ENCODE measurements around the gene SETBP1. TPM values are rescaled to one million over a fixed set of nuclear protein-coding genes. Genes with fewer than 3 reads are reported as not detected.

Gene SETBP1
- polyA plus RNA-seq, 2 donors: 1.5 to 1.6 TPM

DNA sequence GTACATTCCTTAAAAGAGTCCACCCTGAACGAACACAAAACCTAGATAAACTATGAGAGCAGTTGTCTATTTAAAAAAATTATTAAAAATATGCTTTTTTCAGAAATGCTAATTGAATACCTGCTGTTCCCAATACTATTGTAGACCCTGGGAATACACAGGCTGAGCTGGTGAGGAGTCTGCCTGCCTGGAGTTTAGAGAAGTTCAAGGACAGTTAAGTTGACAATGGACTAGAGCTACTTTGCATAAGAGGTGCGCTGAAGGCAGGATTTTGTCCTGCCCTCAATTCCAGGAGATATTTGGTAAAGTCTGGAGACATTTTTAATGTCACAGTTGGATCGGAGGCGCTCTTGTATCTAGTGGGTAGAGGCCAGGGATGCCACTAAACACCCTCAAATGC is 110.2 kb downstream of the SETBP1 start:
- Histone ChIP-seq H3K4me1 (ENCODE audit: control insufficient read depth in 2 of 2, insufficient read depth in 2 of 2, low read length in 1 of 2) (no peaks in the 10 kb centered on the region), H3K36me3 (ENCODE audit: control insufficient read depth in 2 of 2, insufficient read depth in 2 of 2, low read length in 1 of 2) (no peaks in the 10 kb centered on the region), H3K4me3 (ENCODE audit: low read depth in 1 of 2, low read length in 2 of 2) (no peak overlapping the region), H3K27ac (ENCODE audit: low read depth in 2 of 2, low read length in 1 of 2) (peak overlapping the region in 1 of 2 donors; percentile 49), H3K27me3 (ENCODE audit: control insufficient read depth in 1 of 2, insufficient read depth in 2 of 2, low read length in 2 of 2) (no peaks in the 10 kb centered on the region), H3K9me3 (ENCODE audit: control insufficient read depth in 2 of 2, insufficient read depth in 1 of 2, low read depth in 1 of 2, low read length in 1 of 2) (no peaks in the 10 kb centered on the region)
- WGBS, 2 donors: 87 to 93% methylated on average over 4 of the region's 4 CpGs

DNA sequence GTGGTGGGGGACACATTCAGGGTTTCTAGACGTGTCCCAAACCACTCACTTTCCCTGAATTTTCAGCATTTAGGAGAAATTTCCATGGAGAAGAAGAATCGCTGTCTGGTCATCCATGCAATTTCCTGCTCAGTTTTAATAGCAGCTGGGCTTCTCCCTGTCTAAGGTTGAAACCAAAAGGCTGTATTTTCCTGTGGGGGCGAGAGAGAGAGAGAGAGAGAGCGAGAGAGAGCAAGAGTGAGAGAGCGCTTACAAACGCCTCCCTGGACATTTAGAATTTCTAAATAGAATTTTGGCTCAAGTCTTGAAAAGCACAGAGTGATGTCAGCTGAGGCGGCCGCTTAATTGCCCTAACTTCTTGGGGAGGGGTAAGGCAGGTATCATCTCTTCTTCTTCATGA is 110.8 kb downstream of the SETBP1 start:
- Histone ChIP-seq H3K9me3 (ENCODE audit: control insufficient read depth in 2 of 2, insufficient read depth in 1 of 2, low read depth in 1 of 2, low read length in 1 of 2) (no peaks in the 10 kb centered on the region), H3K36me3 (ENCODE audit: control insufficient read depth in 2 of 2, insufficient read depth in 2 of 2, low read length in 1 of 2) (no peaks in the 10 kb centered on the region), H3K4me1 (ENCODE audit: control insufficient read depth in 2 of 2, insufficient read depth in 2 of 2, low read length in 1 of 2) (no peaks in the 10 kb centered on the region), H3K4me3 (ENCODE audit: low read depth in 1 of 2, low read length in 2 of 2) (no peak overlapping the region), H3K27me3 (ENCODE audit: control insufficient read depth in 1 of 2, insufficient read depth in 2 of 2, low read length in 2 of 2) (no peaks in the 10 kb centered on the region), H3K27ac (ENCODE audit: low read depth in 2 of 2, low read length in 1 of 2) (peak overlapping the region; percentile 24 to 56)
- 69 to 78% methylated on average over 8 of the region's 8 CpGs for WGBS, 2 donors

DNA sequence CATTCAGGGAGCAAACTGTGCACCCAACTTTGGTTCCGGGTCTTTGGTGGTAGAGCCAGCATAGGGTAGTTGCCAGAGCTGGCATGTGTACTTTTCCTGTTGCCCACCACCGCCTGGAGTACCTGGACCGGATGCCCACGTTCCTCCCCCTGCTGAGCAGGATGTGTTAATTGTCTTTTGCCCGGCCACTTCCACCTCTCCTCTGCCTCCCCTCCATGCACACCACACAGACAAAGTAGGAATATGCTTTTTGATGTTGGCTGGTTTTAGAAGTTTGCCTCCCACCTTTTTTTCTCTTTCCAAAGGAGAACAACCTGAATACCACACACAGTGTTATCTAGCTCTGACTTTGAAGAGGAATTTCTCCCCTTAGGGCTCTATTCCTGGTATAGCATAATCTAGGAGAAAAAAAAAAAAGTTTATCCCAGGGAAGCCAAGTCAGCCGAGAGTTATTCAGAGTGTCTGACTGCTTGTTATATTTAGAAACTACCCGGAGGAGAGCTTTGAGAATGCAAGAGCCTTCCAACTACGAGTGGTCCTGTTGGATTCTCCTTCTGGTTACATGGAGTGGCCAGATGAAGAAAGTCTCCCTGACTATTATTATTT is 111.9 kb downstream of the SETBP1 start:
- no peak overlapping the region for H3K4me3 ChIP-seq (ENCODE audit: low read depth in 1 of 2, low read length in 2 of 2)
- H3K36me3 ChIP-seq (ENCODE audit: control insufficient read depth in 2 of 2, insufficient read depth in 2 of 2, low read length in 1 of 2): no peaks in the 10 kb centered on the region
- peak overlapping the region; percentile 59 to 66 for H3K27ac ChIP-seq (ENCODE audit: low read depth in 2 of 2, low read length in 1 of 2)
- H3K9me3 ChIP-seq (ENCODE audit: control insufficient read depth in 2 of 2, insufficient read depth in 1 of 2, low read depth in 1 of 2, low read length in 1 of 2): no peaks in the 10 kb centered on the region
- H3K27me3 ChIP-seq (ENCODE audit: control insufficient read depth in 1 of 2, insufficient read depth in 2 of 2, low read length in 2 of 2): no peaks in the 10 kb centered on the region
- WGBS, 2 donors: 50 to 55% methylated on average over 8 of the region's 8 CpGs
- no peaks in the 10 kb centered on the region for H3K4me1 ChIP-seq (ENCODE audit: control insufficient read depth in 2 of 2, insufficient read depth in 2 of 2, low read length in 1 of 2)

DNA sequence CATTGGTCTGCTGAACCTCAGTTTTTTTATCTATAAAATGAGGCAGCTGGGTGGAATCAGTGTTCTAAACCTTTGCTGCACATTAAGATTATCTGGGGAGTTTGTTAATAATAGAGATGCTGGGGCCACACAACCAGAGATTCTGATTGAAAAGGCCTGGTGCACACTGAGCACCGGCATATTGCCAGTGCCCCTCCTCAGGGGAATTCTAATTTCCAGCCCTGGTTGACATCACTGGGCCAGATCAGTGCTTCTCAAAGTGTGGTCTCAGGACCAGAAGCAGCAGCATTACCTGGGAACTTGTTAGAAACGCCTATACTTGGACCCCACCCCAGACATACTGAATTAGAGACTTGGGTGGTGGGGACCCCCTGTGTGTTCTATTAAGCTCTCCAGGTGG is 112.5 kb downstream of the SETBP1 start:
- no peak overlapping the region for H3K4me3 ChIP-seq (ENCODE audit: low read depth in 1 of 2, low read length in 2 of 2)
- H3K4me1 ChIP-seq (ENCODE audit: control insufficient read depth in 2 of 2, insufficient read depth in 2 of 2, low read length in 1 of 2): no peaks in the 10 kb centered on the region
- 74 to 82% methylated on average over 2 of the region's 2 CpGs for WGBS, 2 donors
- no peak overlapping the region for H3K27ac ChIP-seq (ENCODE audit: low read depth in 2 of 2, low read length in 1 of 2)
- no peaks in the 10 kb centered on the region for H3K9me3 ChIP-seq (ENCODE audit: control insufficient read depth in 2 of 2, insufficient read depth in 1 of 2, low read depth in 1 of 2, low read length in 1 of 2)
- no peaks in the 10 kb centered on the region for H3K36me3 ChIP-seq (ENCODE audit: control insufficient read depth in 2 of 2, insufficient read depth in 2 of 2, low read length in 1 of 2)
- no peaks in the 10 kb centered on the region for H3K27me3 ChIP-seq (ENCODE audit: control insufficient read depth in 1 of 2, insufficient read depth in 2 of 2, low read length in 2 of 2)

DNA sequence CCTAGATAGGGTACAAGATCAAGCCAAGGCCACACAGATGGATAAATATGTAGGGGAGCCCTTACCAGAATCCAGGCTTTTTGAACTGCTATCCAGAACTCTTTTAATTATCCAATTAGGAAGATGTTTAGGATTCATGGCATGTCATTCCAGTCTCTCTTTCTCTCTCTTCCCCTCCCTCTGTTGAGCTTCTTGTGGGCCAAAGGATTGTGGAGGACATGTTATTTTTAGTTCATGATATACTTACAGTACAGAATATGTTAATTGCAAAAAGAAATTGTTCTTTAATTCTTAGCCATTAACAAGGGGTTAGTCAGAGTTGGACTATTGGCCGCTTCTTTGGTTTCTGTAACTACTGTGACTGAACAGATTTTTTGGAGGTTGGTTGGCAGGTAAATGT is 113.0 kb downstream of the SETBP1 start:
- no peaks in the 10 kb centered on the region for H3K4me1 ChIP-seq (ENCODE audit: control insufficient read depth in 2 of 2, insufficient read depth in 2 of 2, low read length in 1 of 2)
- WGBS, 2 donors: 88 to 89% methylated on average over 1 of the region's 1 CpG
- no peaks in the 10 kb centered on the region for H3K9me3 ChIP-seq (ENCODE audit: control insufficient read depth in 2 of 2, insufficient read depth in 1 of 2, low read depth in 1 of 2, low read length in 1 of 2)
- no peak overlapping the region for H3K27ac ChIP-seq (ENCODE audit: low read depth in 2 of 2, low read length in 1 of 2)
- no peak overlapping the region for H3K4me3 ChIP-seq (ENCODE audit: low read depth in 1 of 2, low read length in 2 of 2)
- no peaks in the 10 kb centered on the region for H3K27me3 ChIP-seq (ENCODE audit: control insufficient read depth in 1 of 2, insufficient read depth in 2 of 2, low read length in 2 of 2)
- H3K36me3 ChIP-seq (ENCODE audit: control insufficient read depth in 2 of 2, insufficient read depth in 2 of 2, low read length in 1 of 2): no peaks in the 10 kb centered on the region

DNA sequence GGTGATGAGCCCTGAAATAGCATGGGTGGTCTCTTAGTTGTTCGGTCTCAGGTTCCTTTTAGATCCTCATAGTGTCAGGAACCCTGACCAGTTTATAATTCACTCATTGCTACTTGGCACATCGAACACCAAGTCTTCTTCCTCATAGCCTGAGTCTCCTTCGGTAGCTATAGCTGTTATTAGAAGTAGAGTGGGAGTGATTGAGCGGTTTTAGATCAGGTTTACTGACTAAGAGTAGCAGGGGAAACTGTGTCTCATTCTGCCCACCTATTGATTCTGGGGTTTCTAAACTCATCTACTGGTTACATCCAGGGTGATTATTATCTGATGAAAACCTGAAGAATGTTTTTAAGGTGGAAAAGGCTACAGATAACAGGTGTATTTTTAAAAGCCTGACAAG is 114.6 kb downstream of the SETBP1 start:
- Histone ChIP-seq H3K27me3 (ENCODE audit: control insufficient read depth in 1 of 2, insufficient read depth in 2 of 2, low read length in 2 of 2) (no peaks in the 10 kb centered on the region), H3K9me3 (ENCODE audit: control insufficient read depth in 2 of 2, insufficient read depth in 1 of 2, low read depth in 1 of 2, low read length in 1 of 2) (no peaks in the 10 kb centered on the region), H3K4me1 (ENCODE audit: control insufficient read depth in 2 of 2, insufficient read depth in 2 of 2, low read length in 1 of 2) (no peaks in the 10 kb centered on the region), H3K36me3 (ENCODE audit: control insufficient read depth in 2 of 2, insufficient read depth in 2 of 2, low read length in 1 of 2) (no peaks in the 10 kb centered on the region), H3K4me3 (ENCODE audit: low read depth in 1 of 2, low read length in 2 of 2) (no peak overlapping the region), H3K27ac (ENCODE audit: low read depth in 2 of 2, low read length in 1 of 2) (no peak overlapping the region)
- 88 to 94% methylated on average over 4 of the region's 4 CpGs for WGBS, 2 donors

DNA sequence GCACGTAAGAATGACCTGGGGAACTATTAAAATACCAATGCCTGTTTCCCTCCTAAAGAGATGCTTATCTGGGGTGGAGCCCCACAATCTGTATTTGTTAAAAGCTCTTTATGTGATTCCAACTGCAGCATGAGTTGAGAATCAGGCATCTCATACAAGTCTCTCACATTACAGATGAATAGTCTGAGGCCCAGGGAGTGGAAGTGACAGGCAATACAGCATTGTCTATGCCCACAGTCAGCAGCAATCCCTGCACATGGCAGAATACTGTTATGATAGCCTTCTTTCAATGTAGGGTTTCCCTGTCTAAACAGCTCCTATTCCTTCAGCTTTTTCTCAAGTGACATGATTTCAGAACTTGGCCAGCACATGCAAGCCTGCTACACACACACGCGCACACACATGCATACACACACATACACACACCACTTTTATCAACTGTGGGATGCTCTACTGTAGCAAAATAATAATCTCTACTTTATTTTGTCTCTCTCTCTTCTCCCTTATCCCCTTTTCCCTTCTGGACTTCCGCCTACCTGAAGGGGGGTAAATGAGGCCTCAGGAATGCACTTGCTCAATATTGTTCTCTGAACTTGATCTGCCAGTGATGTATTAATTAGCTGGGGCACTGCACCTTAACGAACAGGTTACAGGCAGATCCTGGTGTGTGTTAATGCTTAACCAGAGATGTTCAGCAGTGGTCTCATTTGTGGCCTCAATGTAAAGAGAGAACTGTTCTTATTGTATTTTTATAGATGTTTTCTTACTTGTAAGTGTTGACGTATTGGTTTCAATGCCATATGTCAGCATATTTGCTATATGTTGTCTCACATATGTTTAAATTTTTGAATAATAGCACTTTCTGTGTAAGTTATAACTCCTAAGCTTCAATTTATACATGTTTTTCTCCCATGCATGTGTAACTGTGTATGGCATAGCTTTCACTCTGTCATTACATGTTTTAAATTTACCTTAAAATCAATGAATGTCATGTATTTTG is 116.0 kb downstream of the SETBP1 start:
- H3K27ac ChIP-seq (ENCODE audit: low read depth in 2 of 2, low read length in 1 of 2): no peak overlapping the region
- WGBS, 2 donors: 74 to 93% methylated on average over 6 of the region's 6 CpGs
- no peaks in the 10 kb centered on the region for H3K36me3 ChIP-seq (ENCODE audit: control insufficient read depth in 2 of 2, insufficient read depth in 2 of 2, low read length in 1 of 2)
- no peaks in the 10 kb centered on the region for H3K27me3 ChIP-seq (ENCODE audit: control insufficient read depth in 1 of 2, insufficient read depth in 2 of 2, low read length in 2 of 2)
- H3K4me1 ChIP-seq (ENCODE audit: control insufficient read depth in 2 of 2, insufficient read depth in 2 of 2, low read length in 1 of 2): no peaks in the 10 kb centered on the region
- H3K4me3 ChIP-seq (ENCODE audit: low read depth in 1 of 2, low read length in 2 of 2): no peak overlapping the region
- no peaks in the 10 kb centered on the region for H3K9me3 ChIP-seq (ENCODE audit: control insufficient read depth in 2 of 2, insufficient read depth in 1 of 2, low read depth in 1 of 2, low read length in 1 of 2)

DNA sequence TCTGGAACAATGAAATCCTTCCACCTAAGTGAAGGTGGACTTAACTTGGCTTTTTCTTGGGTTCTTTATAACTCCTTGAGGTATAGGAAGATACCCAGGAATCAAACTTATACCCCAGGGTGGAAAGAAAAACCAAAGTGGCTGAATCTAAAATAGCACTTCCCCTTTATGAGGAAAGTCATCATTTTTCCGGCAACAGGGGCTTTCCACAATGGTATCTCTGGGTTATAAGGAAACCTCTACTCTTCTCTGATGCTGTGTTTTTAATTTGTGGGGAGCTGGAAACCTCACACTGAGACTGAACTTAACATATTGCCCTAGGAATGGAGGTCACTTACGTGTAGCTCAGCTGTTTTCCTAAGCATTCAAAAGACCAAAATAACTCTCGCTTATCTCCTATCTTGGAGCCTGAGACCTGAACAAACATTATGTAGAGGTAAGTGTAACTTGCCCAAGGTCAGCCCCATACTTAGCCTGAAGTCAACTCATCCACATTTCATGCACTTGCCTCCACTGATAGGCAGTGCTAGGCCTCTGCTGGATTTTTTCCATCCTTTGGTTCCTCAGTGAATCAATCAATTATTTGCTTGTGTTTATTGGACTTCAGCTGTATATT is 117.9 kb downstream of the SETBP1 start:
- 59 to 81% methylated on average over 3 of the region's 3 CpGs for WGBS, 2 donors

DNA sequence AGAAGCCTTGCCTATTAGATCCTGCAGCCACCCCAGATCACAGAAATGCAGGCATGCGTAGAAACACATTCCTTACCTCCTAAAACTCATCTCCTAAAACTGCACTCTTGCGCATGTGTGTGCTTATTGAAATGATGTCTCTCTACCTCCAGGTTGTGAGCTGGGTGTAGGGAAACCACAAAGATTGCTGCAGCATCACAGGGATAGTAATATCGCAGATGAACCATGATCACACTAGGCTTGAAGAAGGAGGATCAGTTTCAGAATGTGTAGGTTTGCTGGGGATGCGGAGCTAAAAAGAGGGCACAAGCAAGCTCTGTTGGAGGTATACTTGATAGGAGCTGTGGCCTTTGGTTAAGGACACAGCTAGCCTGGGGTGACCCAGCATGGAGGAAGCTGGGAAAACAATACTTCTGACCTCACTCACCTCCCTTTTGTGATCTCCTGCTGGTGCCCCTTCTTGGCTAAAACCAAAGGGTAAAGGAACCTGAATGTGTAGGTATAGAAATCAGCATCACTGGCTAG is 118.8 kb downstream of the SETBP1 start:
- no peak overlapping the region for H3K27ac ChIP-seq (ENCODE audit: low read depth in 2 of 2, low read length in 1 of 2)
- H3K27me3 ChIP-seq (ENCODE audit: control insufficient read depth in 1 of 2, insufficient read depth in 2 of 2, low read length in 2 of 2): no peaks in the 10 kb centered on the region
- no peaks in the 10 kb centered on the region for H3K4me1 ChIP-seq (ENCODE audit: control insufficient read depth in 2 of 2, insufficient read depth in 2 of 2, low read length in 1 of 2)
- WGBS, 2 donors: 93% methylated on average over 4 of the region's 4 CpGs
- H3K4me3 ChIP-seq (ENCODE audit: low read depth in 1 of 2, low read length in 2 of 2): no peak overlapping the region
- H3K36me3 ChIP-seq (ENCODE audit: control insufficient read depth in 2 of 2, insufficient read depth in 2 of 2, low read length in 1 of 2): no peaks in the 10 kb centered on the region
- no peaks in the 10 kb centered on the region for H3K9me3 ChIP-seq (ENCODE audit: control insufficient read depth in 2 of 2, insufficient read depth in 1 of 2, low read depth in 1 of 2, low read length in 1 of 2)

More for the DNA sequence above, 117.9 kb downstream of the SETBP1 start:
- no peaks in the 10 kb centered on the region for H3K4me1 ChIP-seq (ENCODE audit: control insufficient read depth in 2 of 2, insufficient read depth in 2 of 2, low read length in 1 of 2)
- no peaks in the 10 kb centered on the region for H3K36me3 ChIP-seq (ENCODE audit: control insufficient read depth in 2 of 2, insufficient read depth in 2 of 2, low read length in 1 of 2)
- H3K27me3 ChIP-seq (ENCODE audit: control insufficient read depth in 1 of 2, insufficient read depth in 2 of 2, low read length in 2 of 2): no peaks in the 10 kb centered on the region
- no peaks in the 10 kb centered on the region for H3K9me3 ChIP-seq (ENCODE audit: control insufficient read depth in 2 of 2, insufficient read depth in 1 of 2, low read depth in 1 of 2, low read length in 1 of 2)
- H3K4me3 ChIP-seq (ENCODE audit: low read depth in 1 of 2, low read length in 2 of 2): no peak overlapping the region
- no peak overlapping the region for H3K27ac ChIP-seq (ENCODE audit: low read depth in 2 of 2, low read length in 1 of 2)
